H9 (cell line): ENCODE measurements around the gene GARS1. TPM values are rescaled to one million over a fixed set of nuclear protein-coding genes. Genes with fewer than 3 reads are reported as not detected.
"Not testable (repeated sequence)": the region's sequence is repeated elsewhere in the genome, so short reads cannot be mapped to it uniquely, and the experiment has no call there.

Experiments used
- DNase-seq: peaks from one replicate; pipeline ENCODE4 v3.0.0-alpha.2; 2017
- H2AFZ ChIP-seq: one replicate; pipeline ENCODE4 v1.6.1; 2013; ENCODE audit warnings: mild to moderate bottlenecking, low read length, control low read depth, moderate library complexity
- H2AK5ac ChIP-seq: 2 replicates; pipeline ENCODE4 v1.6.1; 2013; ENCODE audit warnings: low read length, control low read depth, mixed read lengths; ENCODE audit not compliant: insufficient read length
- H2BK120ac ChIP-seq: one replicate; pipeline ENCODE4 v1.6.1; 2013; ENCODE audit warnings: low read depth, mild to moderate bottlenecking, low read length, control low read depth, inconsistent platforms; ENCODE audit not compliant: poor library complexity, severe bottlenecking
- H2BK12ac ChIP-seq: 2 replicates; pipeline ENCODE4 v1.6.1; 2013; ENCODE audit warnings: low read length, control low read depth, mixed read lengths, low read depth; ENCODE audit not compliant: insufficient read length
- H2BK15ac ChIP-seq: 2 replicates; pipeline ENCODE4 v1.6.1; 2013; ENCODE audit warnings: low read depth, low read length, control low read depth
- H2BK20ac ChIP-seq: one replicate; pipeline ENCODE4 v1.6.1; 2013; ENCODE audit warnings: low read depth, mild to moderate bottlenecking, low read length, control low read depth, inconsistent platforms; ENCODE audit not compliant: poor library complexity, severe bottlenecking
- H2BK5ac ChIP-seq: 2 replicates; pipeline ENCODE4 v1.6.1; 2013; ENCODE audit warnings: low read length, control low read depth, mixed read lengths; ENCODE audit not compliant: insufficient read length
- H3K14ac ChIP-seq: 2 replicates; pipeline ENCODE4 v1.6.1; 2013; ENCODE audit warnings: low read length, control low read depth; ENCODE audit not compliant: insufficient read depth
- H3K18ac ChIP-seq: 2 replicates; pipeline ENCODE4 v1.6.1; 2013; ENCODE audit warnings: low read depth, mild to moderate bottlenecking, mixed read lengths, low read length, control low read depth; ENCODE audit not compliant: insufficient read length
- H3K23ac ChIP-seq: 2 replicates; pipeline ENCODE4 v1.6.1; 2013; ENCODE audit warnings: low read length, control low read depth, mixed read lengths, low read depth; ENCODE audit not compliant: insufficient read length
- H3K23me2 ChIP-seq: 2 replicates; pipeline ENCODE4 v1.6.1; 2013; ENCODE audit warnings: low read depth, mild to moderate bottlenecking, mixed read lengths, low read length, control low read depth; ENCODE audit not compliant: insufficient read length, poor library complexity, severe bottlenecking
- H3K27ac ChIP-seq: 2 replicates; pipeline ENCODE4 v1.5.1; 2013; ENCODE audit warnings: low read length, control low read depth, mixed read lengths, low read depth; ENCODE audit not compliant: insufficient read length
- H3K27me3 ChIP-seq: 2 replicates; pipeline ENCODE4 v1.6.1; 2013; ENCODE audit warnings: low read length, control low read depth, inconsistent platforms; ENCODE audit not compliant: insufficient read depth
- H3K4ac ChIP-seq: 2 replicates; pipeline ENCODE4 v1.6.1; 2013; ENCODE audit warnings: low read depth, mild to moderate bottlenecking, control low read depth, inconsistent platforms, low read length, moderate library complexity
- H3K4me1 ChIP-seq: 2 replicates; pipeline ENCODE4 v1.6.1; 2013; ENCODE audit warnings: low read length, control low read depth, inconsistent platforms; ENCODE audit not compliant: insufficient read depth
- H3K4me2 ChIP-seq: 2 replicates; pipeline ENCODE4 v1.6.1; 2013; ENCODE audit warnings: low read length, control low read depth, mixed read lengths; ENCODE audit not compliant: insufficient read length, insufficient read depth
- H3K56ac ChIP-seq: 2 replicates; pipeline ENCODE4 v1.6.1; 2013; ENCODE audit warnings: low read depth, mild to moderate bottlenecking, mixed read lengths, low read length, control low read depth; ENCODE audit not compliant: insufficient read length
- H3K79me1 ChIP-seq: 2 replicates; pipeline ENCODE4 v1.6.1; 2013; ENCODE audit warnings: low read depth, mild to moderate bottlenecking, moderate library complexity, low read length, control low read depth, inconsistent platforms; ENCODE audit not compliant: insufficient read depth, poor library complexity, severe bottlenecking
- H3K79me2 ChIP-seq: 2 replicates; pipeline ENCODE4 v1.6.1; 2013; ENCODE audit warnings: low read length, control low read depth, inconsistent platforms; ENCODE audit not compliant: insufficient read depth
- H3K9ac ChIP-seq: 2 replicates; pipeline ENCODE4 v1.6.1; 2013; ENCODE audit warnings: low read length, control low read depth, mixed read lengths; ENCODE audit not compliant: insufficient read length; ENCODE audit errors: extremely low read depth
- H3K9me3 ChIP-seq: one replicate; pipeline ENCODE4 v1.6.1; 2013; ENCODE audit warnings: low read depth, low read length, inconsistent platforms; ENCODE audit not compliant: control insufficient read depth
- H3T11ph ChIP-seq: one replicate; pipeline ENCODE4 v1.6.1; 2013; ENCODE audit warnings: mild to moderate bottlenecking, low read length, control low read depth, inconsistent platforms
- H4K20me1 ChIP-seq: one replicate; pipeline ENCODE4 v1.6.1; 2013; ENCODE audit not compliant: control insufficient read depth, insufficient read length, insufficient read depth
- H4K5ac ChIP-seq: 2 replicates; pipeline ENCODE4 v1.6.1; 2013; ENCODE audit warnings: low read depth, mild to moderate bottlenecking, mixed read lengths, low read length, control low read depth; ENCODE audit not compliant: insufficient read length
- H4K8ac ChIP-seq: replicated peaks from 2 replicates; pipeline ENCODE4 v1.6.1; 2013; ENCODE audit warnings: low read length, control low read depth, mixed read lengths, low read depth; ENCODE audit not compliant: insufficient read length
- H4K91ac ChIP-seq: 2 replicates; pipeline ENCODE4 v1.6.1; 2013; ENCODE audit warnings: low read depth, mild to moderate bottlenecking, moderate library complexity, mixed read lengths, low read length, control low read depth; ENCODE audit not compliant: insufficient read length
- H3K27ac Mint-ChIP-seq, 3 experiments: 2 replicates in 2 of 3; 3 replicates in 1 of 3; pipeline ENCODE4 v1.8.0; 2020 to 2021; ENCODE audit warnings: mixed read lengths in 3 of 3, mild to moderate bottlenecking in 1 of 3, moderate library complexity in 1 of 3
- H3K27me3 Mint-ChIP-seq: 2 replicates; pipeline ENCODE4 v1.8.0; 2021; ENCODE audit warnings: low read depth, mild to moderate bottlenecking, moderate library complexity, mixed read lengths
- H3K36me3 Mint-ChIP-seq, 3 experiments: 2 replicates in 2 of 3; 3 replicates in 1 of 3; pipeline ENCODE4 v1.8.0; 2020 to 2021; ENCODE audit warnings: low read depth in 3 of 3, mixed read lengths in 3 of 3; ENCODE audit not compliant: insufficient read depth in 1 of 3
- H3K4me1 Mint-ChIP-seq, 2 experiments: 2 replicates each; pipeline ENCODE4 v1.8.0; 2020; ENCODE audit warnings: mixed read lengths in 2 of 2
- H3K4me3 Mint-ChIP-seq, 2 experiments: 2 replicates in 1 of 2; 3 replicates in 1 of 2; pipeline ENCODE4 v1.8.0; 2020 to 2021; ENCODE audit warnings: mild to moderate bottlenecking in 2 of 2, mixed read lengths in 2 of 2, moderate library complexity in 1 of 2
- H3K9me3 Mint-ChIP-seq, 2 experiments: 2 replicates in 1 of 2; 3 replicates in 1 of 2; pipeline ENCODE4 v1.8.0; 2020; ENCODE audit warnings: mild to moderate bottlenecking in 2 of 2, mixed read lengths in 2 of 2, moderate library complexity in 1 of 2
- CTCF ChIP-seq: fragments of 200-600 bp; sonication (generic); conservative IDR thresholded peaks from 3 replicates; pipeline ENCODE4 v1.8.0; 2021; ENCODE audit warnings: antibody characterized with exemption, mild to moderate bottlenecking
- WGBS: extraction: QIAGEN DNeasy Blood & Tissue Kit; methylation state at CpG from one replicate; pipeline ENCODE4 v1.1.7; 2013; ENCODE audit warnings: missing lambda C conversion rate, low lambda C conversion rate, mixed read lengths; ENCODE audit not compliant: insufficient read length; ENCODE audit errors: extremely low coverage; 5-methylcytosine and 5-hydroxymethylcytosine counted together
- total RNA-seq: library from RNA; stranded (reverse); gene quantifications from 2 replicates; pipeline ENCODE4 v1.2.1, GENCODE V29; 2021

GARS1 gene
- total RNA-seq, 1 experiment from 2014 or later: 234 TPM

GRCh38 chr7:30585675-30586074 is 9.0 kb upstream of the GARS1 start:
- no peak overlapping the region for H3K27ac Mint-ChIP-seq
- H3K27me3 Mint-ChIP-seq: peaks cover 20% of the 10 kb centered on the region
- no CpG with 5 or more reads among the region's 3 CpGs for WGBS
- Histone ChIP-seq H3K4ac (no peak overlapping the region), H3K79me2 (no peaks in the 10 kb centered on the region), H2BK5ac (no peak overlapping the region), H2BK20ac (no peak overlapping the region), H3K9ac (no peak overlapping the region), H2BK120ac (no peak overlapping the region), H4K20me1 (no peaks in the 10 kb centered on the region), H3K4me1 (peaks cover 6% of the 10 kb centered on the region; the same call in 1 of the 2 replicates), H2AFZ (no peak overlapping the region), H3K27ac (no peak overlapping the region), H3K23ac (no peak overlapping the region), H4K91ac (no peak overlapping the region), H2AK5ac (no peak overlapping the region), H3K14ac (no peak overlapping the region), H3K9me3 (peaks cover 6% of the 10 kb centered on the region), H3K79me1 (no peaks in the 10 kb centered on the region), H3K4me2 (no peak overlapping the region), H2BK12ac (no peak overlapping the region), H3K27me3 (no peaks in the 10 kb centered on the region), H4K5ac (no peak overlapping the region), H2BK15ac (no peak overlapping the region), H3K23me2 (no peaks in the 10 kb centered on the region), H3T11ph (no peak overlapping the region), H4K8ac (no peak overlapping the region), H3K18ac (no peak overlapping the region), H3K56ac (no peak overlapping the region)
- peaks cover 21 to 28% of the 10 kb centered on the region in 2 experiments for H3K4me1 Mint-ChIP-seq
- no peak for DNase-seq
- H3K9me3 Mint-ChIP-seq: peaks cover 14 to 27% of the 10 kb centered on the region in 2 experiments
- no peak for TF ChIP-seq CTCF
- H3K4me3 Mint-ChIP-seq: no peak overlapping the region
- peaks cover 26 to 46% (median 40%) of the 10 kb centered on the region in 3 experiments for H3K36me3 Mint-ChIP-seq

- not testable (repeated sequence) for H2AFZ ChIP-seq, H3K9me3 ChIP-seq, H3K14ac ChIP-seq, H3K4me2 ChIP-seq, H3K18ac ChIP-seq, H2AK5ac ChIP-seq, H3K9ac ChIP-seq, H2BK15ac ChIP-seq, H2BK20ac ChIP-seq, H3K79me2 ChIP-seq, H3K23me2 ChIP-seq, H3K4me1 ChIP-seq, H3T11ph ChIP-seq, H3K27ac ChIP-seq, H3K4ac ChIP-seq, H3K56ac ChIP-seq, H4K8ac ChIP-seq, H3K27ac Mint-ChIP-seq, H3K27me3 ChIP-seq, H4K20me1 ChIP-seq, H2BK5ac ChIP-seq, H3K79me1 ChIP-seq, DNase-seq, H2BK12ac ChIP-seq, H4K91ac ChIP-seq, H3K4me3 Mint-ChIP-seq, H4K5ac ChIP-seq, H2BK120ac ChIP-seq, H3K23ac ChIP-seq
- WGBS: no CpG with 5 or more reads among the region's 4 CpGs
- H3K27me3 Mint-ChIP-seq: peaks cover 20% of the 10 kb centered on the region
- peaks cover 14 to 34% (median 28%) of the 10 kb centered on the region in 3 experiments for H3K36me3 Mint-ChIP-seq
- H3K4me1 Mint-ChIP-seq: peaks cover 21 to 28% of the 10 kb centered on the region in 2 experiments
- peaks cover 14 to 18% of the 10 kb centered on the region in 2 experiments for H3K9me3 Mint-ChIP-seq
Measured at GRCh38 chr7:30587547-30587946, 7.1 kb upstream of the GARS1 start.
